Measurements from ENCODE around the gene COLGALT1. TPM values are rescaled to one million over a fixed set of nuclear protein-coding genes. Genes with fewer than 3 reads are reported as not detected.

COLGALT1 gene
- total RNA-seq, 4 donors from 2014 or later: 19.3 to 35.9 (median 33.0) TPM

- Histone ChIP-seq H3K4me3 (replicated peaks in 1 of 3) (no peak overlapping the region), H3K36me3 (no peaks in the 10 kb centered on the region), H3K27ac (no peak overlapping the region), H3K9me3 (no peaks in the 10 kb centered on the region), H3K4me1 (peaks cover 0 to 7% of the 10 kb centered on the region in 2 donors), H3K27me3 (no peaks in the 10 kb centered on the region)
- peak; percentile 11 to 24 for DNase-seq
- no peak for TF ChIP-seq POLR2A (IDR thresholded peaks at IDR 0.05)
- no peak for TF ChIP-seq CTCF (IDR thresholded peaks at IDR 0.05)
- intact Hi-C loops (cut with DNase I): no loop called here
- 48 to 52% methylated on average over 23 to 24 of the region's 24 CpGs for WGBS, 2 donors
These were observed 32.2 kb upstream of the COLGALT1 start for GRCh38 chr19:17522988-17523872.

GRCh38 chr19:17524651-17525050, 30.8 kb upstream of the COLGALT1 start:
- intact Hi-C loops (cut with DNase I): no loop called here
- TF ChIP-seq CTCF (IDR thresholded peaks at IDR 0.05): no peak
- TF ChIP-seq POLR2A (IDR thresholded peaks at IDR 0.05): no peak
- H3K9me3 ChIP-seq: no peaks in the 10 kb centered on the region
- no peak for DNase-seq
- H3K4me3 ChIP-seq (replicated peaks in 1 of 3): no peak overlapping the region
- peaks cover 0 to 7% of the 10 kb centered on the region in 2 donors for H3K4me1 ChIP-seq
- no peaks in the 10 kb centered on the region for H3K27me3 ChIP-seq
- no peaks in the 10 kb centered on the region for H3K36me3 ChIP-seq
- 93 to 100% methylated on average over 4 of the region's 4 CpGs for WGBS, 2 donors
- H3K27ac ChIP-seq: no peak overlapping the region

- WGBS, 2 donors: 75 to 80% methylated on average over 9 of the region's 9 CpGs
- Histone ChIP-seq H3K4me1 (peaks cover 0 to 7% of the 10 kb centered on the region in 2 donors), H3K27me3 (no peaks in the 10 kb centered on the region), H3K36me3 (no peaks in the 10 kb centered on the region), H3K4me3 (replicated peaks in 1 of 3) (no peak overlapping the region), H3K27ac (no peak overlapping the region), H3K9me3 (no peaks in the 10 kb centered on the region)
- no peak for TF ChIP-seq CTCF (IDR thresholded peaks at IDR 0.05)
- TF ChIP-seq POLR2A (IDR thresholded peaks at IDR 0.05): no peak
- no peak for DNase-seq
- intact Hi-C loops (cut with DNase I): no loop called here
These were observed 30.3 kb upstream of the COLGALT1 start for GRCh38 chr19:17525141-17525540.

- DNase-seq: no peak
- intact Hi-C loops (cut with DNase I): no loop called here
- Histone ChIP-seq H3K4me1 (peaks cover 0 to 7% of the 10 kb centered on the region in 2 donors), H3K27me3 (no peaks in the 10 kb centered on the region), H3K36me3 (no peaks in the 10 kb centered on the region), H3K27ac (no peak overlapping the region), H3K9me3 (no peaks in the 10 kb centered on the region), H3K4me3 (replicated peaks in 1 of 3) (no peak overlapping the region)
- WGBS, 2 donors: 62 to 71% methylated on average over 15 to 16 of the region's 16 CpGs
- TF ChIP-seq POLR2A (IDR thresholded peaks at IDR 0.05) (no peak), CTCF (IDR thresholded peaks at IDR 0.05) (no peak)
These were observed 28.5 kb upstream of the COLGALT1 start for GRCh38 chr19:17526922-17527321.

- Histone ChIP-seq H3K27ac (no peak overlapping the region), H3K9me3 (no peaks in the 10 kb centered on the region), H3K36me3 (no peaks in the 10 kb centered on the region), H3K4me1 (peaks cover 0 to 7% of the 10 kb centered on the region in 2 donors), H3K27me3 (no peaks in the 10 kb centered on the region), H3K4me3 (replicated peaks in 1 of 3) (no peak overlapping the region)
- TF ChIP-seq CTCF (IDR thresholded peaks at IDR 0.05) (no peak), POLR2A (IDR thresholded peaks at IDR 0.05) (no peak)
- DNase-seq: no peak
- intact Hi-C loops (cut with DNase I): no loop called here
- 75 to 86% methylated on average over 10 of the region's 10 CpGs for WGBS, 2 donors
These were observed 28.1 kb upstream of the COLGALT1 start for GRCh38 chr19:17527326-17527725.

All from thyroid gland (tissue), 4 donors.